Stimulated activated CD8-positive, alpha-beta memory T cell treated with anti-CD3 and anti-CD28 coated beads, Interleukin-7, amount 100 ng/mL, for 24 hours (primary cell): ENCODE data around the gene PIWIL1.

Experiments
- DNase-seq: peaks from one replicate; pipeline ENCODE4 v3.0.0-alpha.2; 2020; ENCODE audit warnings: low read depth

PIWIL1 gene

DNA sequence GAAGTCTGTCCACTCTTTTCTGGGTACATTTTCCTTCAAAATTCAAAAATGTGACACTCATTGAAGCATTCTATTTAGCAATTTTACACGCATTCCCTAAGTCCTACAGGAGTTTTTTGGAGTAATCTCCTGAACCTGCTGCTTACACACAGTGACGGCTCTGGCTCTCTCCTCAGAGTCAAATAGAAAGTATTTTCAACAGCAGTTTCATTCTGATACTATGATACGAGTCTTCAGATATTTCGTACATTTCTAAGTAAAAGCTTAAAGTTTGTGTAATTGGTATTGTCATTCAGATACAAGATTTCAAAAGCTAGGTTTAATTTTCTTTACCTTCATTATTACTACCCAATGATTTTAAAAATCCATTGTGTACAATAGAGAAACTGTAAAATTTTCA is 36.4 kb downstream of the PIWIL1 start:
- DNase-seq: no peak

DNA sequence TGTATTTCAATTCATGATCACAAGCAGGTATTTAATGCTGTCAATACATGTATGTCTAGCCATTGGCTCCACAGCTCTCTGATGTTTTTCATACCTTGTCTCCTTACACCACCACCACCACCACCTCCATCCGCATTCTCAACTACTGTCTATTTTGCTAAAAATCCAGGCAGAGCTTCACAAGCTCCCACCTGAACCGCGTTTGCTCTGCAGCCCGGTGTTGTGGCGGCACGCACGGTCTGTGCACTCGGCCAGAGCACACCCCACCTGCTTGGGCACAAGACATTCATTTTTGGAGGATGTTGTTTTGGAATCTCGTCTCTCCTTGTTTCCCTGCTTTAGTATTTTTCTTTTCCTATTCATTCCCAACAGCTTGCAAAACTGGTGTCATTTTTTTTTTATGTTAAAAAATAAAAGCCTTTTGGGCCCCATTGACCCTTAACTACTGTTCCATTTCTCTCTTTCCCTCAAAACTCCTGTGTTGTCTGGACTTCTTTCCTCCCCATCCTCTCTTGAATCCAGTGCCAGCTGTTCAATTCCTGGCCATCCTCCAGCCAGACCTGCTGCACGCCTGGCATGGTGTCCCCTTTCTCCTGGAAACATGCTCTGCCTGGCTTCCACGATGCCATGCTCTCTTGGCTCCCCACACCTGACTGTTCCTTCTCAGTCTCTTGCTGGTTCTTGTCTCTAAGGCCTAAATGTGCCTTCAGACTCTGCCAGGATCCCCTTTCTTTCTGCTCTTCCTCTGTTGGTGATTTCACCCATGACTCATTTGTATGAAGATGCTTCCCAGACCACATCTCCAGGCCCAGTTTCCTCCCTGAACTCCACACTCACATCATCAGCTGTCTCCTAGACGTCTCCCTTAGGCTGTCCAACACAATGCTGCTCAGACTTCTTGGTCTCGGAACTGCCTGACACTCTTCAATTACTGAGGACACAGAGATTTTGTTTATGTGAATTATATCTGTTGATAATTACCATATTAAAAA is 37.9 kb downstream of the PIWIL1 start:
- DNase-seq: no peak

DNA sequence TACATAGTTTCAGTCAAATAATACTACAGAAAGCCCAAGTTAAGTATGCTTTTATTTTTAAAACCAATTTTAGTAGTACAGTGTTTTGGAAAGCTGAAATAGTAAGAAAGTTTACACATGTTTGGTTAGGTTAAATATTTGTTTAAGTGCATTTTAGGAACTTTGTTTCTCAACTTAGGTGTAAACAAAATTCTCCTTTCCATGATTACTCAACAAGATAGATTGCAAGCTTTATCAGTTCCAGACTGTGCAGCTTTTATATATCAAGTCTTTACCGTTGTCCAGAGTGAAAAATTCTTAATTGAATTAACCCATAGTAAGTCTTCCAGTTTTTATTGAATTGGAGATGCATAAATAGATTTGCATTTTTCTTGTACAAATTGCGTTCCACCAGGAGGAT is 45.1 kb downstream of the PIWIL1 start:
- DNase-seq: no peak

DNA sequence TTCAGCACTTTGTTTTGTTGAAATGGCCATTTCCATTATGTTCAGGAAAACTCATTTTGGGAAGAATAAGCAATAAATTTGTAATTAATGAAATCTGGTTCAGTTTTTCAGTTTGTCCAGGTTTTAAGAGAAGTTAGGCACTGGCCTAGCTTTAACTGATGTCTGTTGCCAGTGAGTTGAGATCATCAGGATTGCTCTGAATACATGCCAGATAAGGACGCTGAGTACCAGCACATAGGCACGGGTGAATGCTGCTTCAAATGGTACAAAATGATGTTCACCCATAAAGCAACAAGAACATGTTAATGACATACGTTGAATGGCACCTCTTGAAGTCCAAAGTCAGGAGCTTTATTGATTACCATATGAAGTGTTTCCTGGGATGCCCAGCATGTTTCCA is 46.5 kb downstream of the PIWIL1 start:
- no peak for DNase-seq

DNA sequence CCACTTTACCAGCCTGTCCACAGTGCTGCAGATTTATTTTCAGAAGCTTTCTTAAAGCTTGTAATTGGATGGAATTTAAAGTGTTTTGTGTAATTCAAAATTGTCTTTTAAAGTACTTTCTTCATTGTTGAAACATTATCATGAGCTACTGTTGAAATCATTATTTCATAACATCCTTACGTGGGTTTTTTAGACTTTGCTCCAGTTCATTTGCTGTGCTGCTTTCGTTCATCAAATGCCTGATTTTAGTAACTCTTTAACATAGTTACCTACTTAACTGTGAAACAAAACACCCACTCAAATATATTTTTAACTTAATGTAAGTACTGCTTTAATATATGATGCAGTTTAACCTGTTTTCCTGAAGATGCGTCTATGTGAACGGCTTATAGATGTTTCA is 47.5 kb downstream of the PIWIL1 start:
- no peak for DNase-seq

DNA sequence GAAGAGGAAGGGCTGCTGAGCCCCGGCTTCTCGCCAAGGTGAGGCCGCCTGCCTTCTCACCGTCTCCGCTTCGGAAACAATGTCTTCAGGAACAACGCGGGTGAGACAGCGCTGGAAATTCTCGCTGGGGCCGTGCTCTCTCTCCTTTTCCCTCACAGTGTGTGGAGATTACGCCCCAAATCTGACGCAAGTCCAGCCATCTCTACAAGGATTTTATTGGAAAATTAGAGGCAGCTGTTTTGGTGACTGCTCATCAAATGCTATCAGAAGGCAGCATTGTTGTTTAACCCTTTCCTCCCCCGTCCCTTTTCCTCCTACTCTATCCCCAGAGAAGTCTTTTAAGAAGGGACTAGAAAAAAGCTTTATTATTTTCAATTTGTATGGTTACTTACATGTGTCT is 53.5 kb downstream of the PIWIL1 start:
- DNase-seq: no peak

DNA sequence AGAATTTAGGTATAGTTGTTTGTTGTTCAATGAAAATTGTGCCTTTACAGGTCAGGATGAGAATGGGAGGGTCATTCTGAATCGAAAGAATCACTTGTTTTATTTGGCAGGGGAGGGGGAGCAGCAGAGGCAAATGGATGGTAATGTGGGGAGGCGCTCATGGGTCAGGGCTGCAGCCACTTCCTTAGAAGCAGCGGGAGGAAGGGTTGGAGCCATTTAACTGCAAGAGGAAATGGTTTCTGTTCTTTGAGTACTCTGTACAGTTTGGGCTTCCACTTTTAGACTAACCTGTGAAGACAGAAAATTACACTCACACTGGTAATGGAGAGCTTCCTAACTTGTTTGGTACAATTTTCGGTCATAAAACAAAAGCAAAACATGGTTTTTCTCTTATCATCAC is 57.2 kb downstream of the PIWIL1 start:
- DNase-seq: no peak

DNA sequence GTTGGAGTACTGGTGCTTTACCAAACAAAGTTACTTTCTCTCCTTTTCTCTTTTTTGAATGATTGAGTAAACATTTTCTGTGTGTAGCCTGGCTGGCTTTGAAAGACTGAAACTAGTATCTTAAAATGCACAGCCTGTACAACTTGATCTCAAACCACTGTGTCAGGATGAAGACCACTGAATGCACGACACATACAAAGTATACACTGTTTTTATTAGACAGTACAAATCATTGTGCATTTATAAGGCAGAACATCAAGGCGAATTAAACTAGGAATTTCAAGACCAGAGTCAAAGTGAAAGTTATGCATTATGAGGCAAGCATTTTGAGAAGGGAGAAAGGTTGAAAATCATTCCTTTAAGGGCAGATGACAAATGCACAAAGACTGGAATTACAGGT is 59.0 kb downstream of the PIWIL1 start:
- no peak for DNase-seq

DNA sequence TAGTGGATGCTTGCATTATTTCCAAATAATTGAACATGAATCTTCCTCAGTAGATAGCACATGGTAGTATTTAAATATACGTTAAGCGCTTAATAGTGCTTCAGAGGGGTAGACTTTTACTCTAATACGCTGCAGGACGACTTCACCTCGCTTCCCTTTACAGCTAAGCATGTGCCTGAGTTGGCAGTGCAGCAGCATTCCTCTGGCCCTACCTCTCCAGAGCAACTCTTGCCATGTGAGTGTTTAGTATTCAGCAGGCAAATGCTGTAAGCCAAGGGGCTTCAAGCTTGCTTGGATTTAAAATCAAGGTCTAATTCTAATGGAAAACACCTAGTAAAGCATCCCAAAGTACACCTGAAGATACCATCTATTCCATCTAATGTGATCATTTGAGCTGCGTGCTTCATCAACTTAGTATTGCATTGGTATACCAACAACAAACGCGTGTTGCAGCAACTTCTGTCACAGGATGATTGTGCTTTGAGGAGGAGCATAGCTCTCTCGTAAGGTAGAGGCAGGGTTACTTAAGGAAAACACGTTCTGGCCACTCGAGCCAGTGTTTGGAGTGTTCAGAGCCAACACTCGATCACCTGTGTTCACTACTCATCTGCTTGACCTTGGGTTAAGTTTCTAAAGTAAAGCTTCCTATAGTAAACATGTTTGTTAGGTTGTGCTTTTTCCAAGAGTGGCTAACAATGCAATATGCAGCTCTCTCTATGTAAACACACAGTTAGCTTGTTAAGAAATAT is 60.6 kb downstream of the PIWIL1 start:
- no peak for DNase-seq

DNA sequence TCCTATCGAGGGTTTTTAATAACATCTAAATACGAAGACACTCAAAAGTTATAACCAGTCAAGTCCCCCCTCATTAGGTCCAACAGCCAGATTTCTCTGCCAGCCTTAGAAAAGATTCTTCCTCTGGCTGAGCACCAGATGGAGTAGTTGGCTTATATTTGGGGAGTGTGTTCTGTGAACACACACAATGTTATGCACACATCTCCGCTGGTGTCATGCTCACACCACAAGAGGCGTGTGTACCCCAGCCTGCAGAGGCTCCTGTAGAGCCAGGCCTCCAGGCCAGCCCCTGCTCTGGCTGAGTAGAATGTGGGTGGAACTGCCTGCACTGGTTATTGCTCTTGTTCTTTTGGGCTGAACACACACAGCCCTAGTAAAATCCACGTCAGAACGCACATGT is 64.0 kb downstream of the PIWIL1 start:
- no peak for DNase-seq

DNA sequence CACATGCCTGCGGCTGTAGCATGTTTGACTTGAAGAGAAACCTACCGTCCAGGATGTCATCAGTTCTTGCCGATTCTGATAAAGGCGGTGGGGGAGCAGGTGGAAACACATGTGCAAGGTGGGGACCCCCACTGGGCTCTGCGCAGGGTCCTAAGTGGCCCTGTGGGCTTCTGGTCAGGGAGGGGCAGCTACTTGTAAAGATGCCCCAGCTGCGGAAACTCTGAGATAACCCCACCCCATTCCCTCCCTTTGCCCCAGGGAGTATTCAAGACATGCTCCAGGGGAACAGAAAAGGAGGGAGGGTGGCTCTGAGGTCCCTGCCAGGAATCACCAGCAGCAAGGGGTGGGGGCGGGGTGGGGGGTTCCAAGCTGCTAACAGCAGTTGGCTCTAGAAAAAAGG is 67.6 kb downstream of the PIWIL1 start:
- DNase-seq: no peak

DNA sequence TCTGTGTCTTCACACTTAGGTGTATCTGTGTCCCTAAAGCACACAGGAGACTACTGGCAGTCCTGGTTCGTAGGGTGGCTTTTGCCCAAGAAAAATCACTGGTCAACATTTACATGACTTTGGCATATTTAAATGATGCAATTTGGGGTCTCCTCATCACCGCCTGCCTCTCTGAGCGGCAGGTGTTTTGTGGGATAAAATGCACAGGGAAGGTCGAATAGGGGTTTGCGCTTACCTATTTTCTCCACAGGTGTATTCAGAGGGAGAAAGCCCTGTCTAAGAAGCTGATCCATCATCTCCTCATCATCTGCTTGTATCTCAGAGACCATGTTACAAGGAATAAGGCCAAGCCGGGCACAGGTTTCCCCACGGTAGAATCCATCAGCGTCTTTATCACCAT is 74.7 kb downstream of the PIWIL1 start:
- no peak for DNase-seq

DNA sequence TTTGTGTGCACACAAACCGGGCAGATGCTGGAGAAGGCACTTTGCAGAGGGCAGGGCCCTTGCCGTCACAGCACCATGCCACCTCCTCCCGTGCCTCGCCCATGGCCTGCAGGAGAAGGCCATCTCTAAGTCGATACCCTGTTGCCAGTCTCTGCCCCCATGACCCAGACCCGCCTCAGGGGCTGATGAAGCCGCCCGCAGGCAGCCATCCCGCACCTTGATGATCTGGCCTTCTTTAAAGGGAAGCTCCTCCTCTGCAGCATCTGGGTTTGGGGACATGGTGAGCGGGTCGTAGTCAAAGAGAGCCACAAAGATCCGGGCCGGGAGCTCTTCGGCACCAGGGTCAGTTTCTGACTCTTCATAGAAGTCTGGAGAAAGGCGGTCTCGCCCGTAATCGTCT is 76.2 kb downstream of the PIWIL1 start:
- no peak for DNase-seq

DNA sequence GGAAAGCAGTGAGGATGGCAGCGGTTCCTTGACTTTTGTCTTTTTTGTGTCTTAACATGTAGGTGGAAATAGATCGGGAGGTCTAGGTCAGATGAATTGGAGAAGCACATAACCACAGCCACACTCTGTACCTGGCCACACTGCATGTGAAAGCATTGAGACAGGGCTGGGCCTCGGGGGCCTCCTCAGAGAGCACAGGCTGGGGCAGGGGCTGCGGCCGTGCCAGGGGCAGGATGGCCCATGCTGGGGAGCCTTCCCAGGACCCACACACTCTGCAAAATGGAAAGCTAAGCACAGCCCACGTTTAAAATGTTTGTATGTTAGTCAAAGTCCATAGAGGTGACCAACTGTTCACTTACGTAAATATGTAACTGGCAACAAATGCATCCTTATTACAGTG is 76.7 kb downstream of the PIWIL1 start:
- DNase-seq: no peak

DNA sequence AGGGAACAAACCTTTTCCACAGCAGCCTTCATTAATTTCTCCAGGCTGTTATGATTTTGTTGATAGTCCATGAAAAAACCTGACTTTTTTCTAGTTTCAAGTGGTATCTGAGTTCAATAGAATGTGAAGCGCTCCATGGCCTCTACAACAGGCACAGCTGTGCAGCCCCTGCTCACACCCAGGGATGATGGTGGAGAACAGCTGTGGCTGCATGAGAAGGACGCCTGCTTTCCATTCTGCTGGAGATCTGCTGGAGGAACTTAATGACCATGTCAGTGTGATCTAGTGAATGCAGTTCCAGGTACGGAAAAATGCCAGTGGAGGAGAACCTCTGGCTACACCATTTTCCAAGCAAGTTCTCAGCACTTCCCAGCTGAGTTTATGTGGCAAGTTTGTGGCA is 80.6 kb downstream of the PIWIL1 start:
- DNase-seq: no peak

DNA sequence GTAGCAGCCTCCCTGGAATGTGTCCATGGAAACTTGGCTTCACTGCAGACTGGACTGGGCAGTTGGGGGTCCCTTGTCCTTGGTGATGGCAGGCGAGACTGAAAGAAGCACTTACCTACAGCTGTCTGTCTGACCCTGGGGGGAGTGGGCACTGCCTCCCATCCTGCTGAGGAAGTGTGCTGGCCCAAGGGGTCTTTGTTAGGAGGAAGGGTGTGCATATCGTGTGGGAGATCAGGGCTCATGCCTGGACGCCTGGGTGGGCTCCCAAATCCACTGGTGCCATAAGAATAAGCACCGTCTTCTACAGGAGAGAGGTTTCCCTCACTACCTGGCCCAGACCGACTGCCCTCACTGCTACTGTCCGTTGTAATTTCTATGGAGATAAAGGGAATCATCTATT is 81.4 kb downstream of the PIWIL1 start:
- no peak for DNase-seq

DNA sequence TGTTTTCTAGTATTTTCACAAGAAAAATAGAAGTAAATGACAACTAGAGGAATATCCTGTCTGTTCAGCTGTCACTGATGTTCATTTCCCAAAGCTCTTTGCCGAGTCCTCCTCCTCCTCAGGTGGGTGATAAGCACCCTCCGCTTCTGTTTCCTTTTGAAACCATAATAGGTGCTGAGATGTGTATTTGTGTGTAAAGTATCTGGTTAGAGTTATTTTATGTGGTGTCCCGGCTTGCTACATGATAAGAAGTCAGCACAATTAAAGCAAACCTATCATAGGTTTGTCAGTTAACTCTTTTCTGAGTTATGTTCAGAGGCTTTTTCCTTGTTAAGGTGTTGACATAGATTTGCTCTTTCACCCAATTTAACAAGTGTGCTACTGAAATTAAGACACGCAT is 82.4 kb downstream of the PIWIL1 start:
- DNase-seq: no peak

DNA sequence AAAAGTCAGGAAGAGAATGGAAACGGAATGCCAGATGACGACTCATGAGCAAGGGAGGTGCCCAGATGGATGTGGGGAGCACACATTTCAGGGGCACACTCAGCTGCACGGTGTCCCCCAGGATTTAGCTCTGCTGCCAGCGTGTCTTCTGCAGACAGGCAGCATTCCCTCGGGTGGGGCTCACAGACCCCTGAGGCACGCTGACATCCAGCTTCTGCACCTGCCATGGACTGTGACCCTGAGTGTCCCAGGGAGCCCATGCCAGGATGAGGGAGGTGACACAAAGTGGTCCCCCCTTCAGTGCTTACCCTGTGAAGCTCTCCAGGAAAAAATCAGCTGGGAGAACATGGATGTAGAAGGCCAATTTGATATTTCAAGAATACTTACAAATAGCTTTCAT is 84.2 kb downstream of the PIWIL1 start:
- no peak for DNase-seq
